Endothelial cell of umbilical vein (primary cell): ENCODE results near the gene CEP295NL. TPM values are rescaled to one million over a fixed set of nuclear protein-coding genes. Genes with fewer than 3 reads are reported as not detected.

Experiments used
- BruUV-seq: library from RNA; stranded (reverse); fragments of 400-500 nt; replicated peaks from 2 replicates; lab custom pipeline; 2021; lab: Mats Ljungman, UMichigan
- CTCF ChIA-PET: fragments of 300-600, 350-600 bp; sonication (Branson Sonifier 250); formaldehyde crosslinking; loops from one replicate; lab custom pipeline; 2021; ENCODE audit warnings: antibody characterized with exemption, inconsistent platforms; lab: Charles Lee
- POLR2A ChIA-PET: fragments of 300-600, 350-600 bp; sonication (Branson Sonifier 250); formaldehyde crosslinking; loops from one replicate; lab custom pipeline; 2021; ENCODE audit warnings: antibody characterized with exemption, inconsistent platforms; lab: Charles Lee
- DNase-seq: peaks from one replicate; pipeline ENCODE4 v3.0.0-alpha.2; 2011; ENCODE audit warnings: low read depth, low spot score
- FAIRE-seq: peaks from 2 replicates; lab custom pipeline; 2011; peaks lifted over from hg19 to GRCh38; lab: Jason Lieb, UNC
- H2AFZ ChIP-seq: 2 replicates; pipeline ENCODE4 v1.6.0; 2012; ENCODE audit warnings: low read depth, low read length, control low read depth, inconsistent platforms
- H3K27ac ChIP-seq: 2 replicates; pipeline ENCODE4 v1.5.1; 2011; ENCODE audit warnings: low read depth, mild to moderate bottlenecking, control low read depth, low read length, moderate library complexity; ENCODE audit not compliant: insufficient read depth
- H3K27me3 ChIP-seq, 2 experiments: 2 replicates each; pipeline versions ENCODE4 v1.6.0 to v1.6.1; 2011; ENCODE audit warnings: low read length in 2 of 2, mixed read lengths in 1 of 2; ENCODE audit not compliant: control insufficient read depth in 2 of 2, insufficient read depth in 2 of 2
- H3K36me3 ChIP-seq, 2 experiments: 2 replicates in 1 of 2; 3 replicates in 1 of 2; pipeline ENCODE4 v1.5.1; 2011; ENCODE audit warnings: low read length in 2 of 2, mild to moderate bottlenecking in 1 of 2, moderate library complexity in 1 of 2; ENCODE audit not compliant: control insufficient read depth in 2 of 2, insufficient read depth in 2 of 2; ENCODE audit errors: extremely low read depth in 1 of 2
- H3K4me1 ChIP-seq: 3 replicates; pipeline ENCODE4 v1.5.1; 2011; ENCODE audit warnings: mild to moderate bottlenecking, low read length; ENCODE audit not compliant: control insufficient read depth, insufficient read depth; ENCODE audit errors: extremely low read depth
- H3K4me2 ChIP-seq: 2 replicates; pipeline ENCODE4 v1.6.1; 2011; ENCODE audit warnings: low read length, control low read depth, mixed read lengths; ENCODE audit not compliant: insufficient read depth
- H3K4me3 ChIP-seq, 3 experiments: fragments of 200-600 bp in 1 of 3; sonication (generic), shearing (Covaris generic) in 1 of 3; replicated peaks in 1 of 3; 2 replicates each; pipeline ENCODE4 v1.5.1; 2011 to 2016; ENCODE audit warnings: control low read depth in 3 of 3, low read length in 3 of 3, mild to moderate bottlenecking in 2 of 3, inconsistent platforms in 1 of 3, low read depth in 1 of 3, moderate library complexity in 1 of 3; ENCODE audit not compliant: insufficient read depth in 1 of 3
- H3K79me2 ChIP-seq: 2 replicates; pipeline ENCODE4 v1.6.0; 2012; ENCODE audit warnings: low read length, inconsistent platforms; ENCODE audit not compliant: control insufficient read depth, insufficient read depth
- H3K9ac ChIP-seq: replicated peaks from 2 replicates; pipeline ENCODE3; 2011; ENCODE audit warnings: low read length, control low read depth; ENCODE audit not compliant: insufficient read depth; ENCODE audit errors: extremely low read depth
- H3K9me1 ChIP-seq: replicated peaks from 3 replicates; pipeline ENCODE4 v1.6.0; 2011; ENCODE audit warnings: mild to moderate bottlenecking, low read length; ENCODE audit not compliant: control insufficient read depth, insufficient read depth; ENCODE audit errors: extremely low read depth
- H3K9me3 ChIP-seq: replicated peaks from 2 replicates; pipeline ENCODE4 v1.5.1; 2012; ENCODE audit warnings: low read length, inconsistent platforms; ENCODE audit not compliant: control insufficient read depth, insufficient read depth
- H4K20me1 ChIP-seq: replicated peaks from 2 replicates; pipeline ENCODE3; 2011; ENCODE audit warnings: mild to moderate bottlenecking, low read length; ENCODE audit not compliant: control insufficient read depth, insufficient read depth; ENCODE audit errors: extremely low read depth
- CTCF ChIP-seq, 2 donors: IDR thresholded peaks; 1 replicate in 1 of 2; 2 replicates in 1 of 2; pipeline ENCODE4 v1.5.1; 2011; ENCODE audit warnings: low read length in 2 of 2, mild to moderate bottlenecking in 2 of 2, moderate library complexity in 2 of 2, control low read depth in 1 of 2, inconsistent platforms in 1 of 2, low read depth in 1 of 2; ENCODE audit not compliant: insufficient read depth in 1 of 2; ENCODE audit errors: extremely low read depth in 1 of 2
- EZH2 ChIP-seq: IDR thresholded peaks from 2 replicates; pipeline ENCODE4 v1.6.1; 2012; ENCODE audit warnings: borderline replicate concordance, low read depth, mild to moderate bottlenecking, moderate library complexity, low read length, inconsistent platforms; ENCODE audit not compliant: severe bottlenecking
- FOS ChIP-seq: IDR thresholded peaks from 2 replicates; pipeline ENCODE4 v1.6.1; 2011; ENCODE audit warnings: mild to moderate bottlenecking, low read length, moderate library complexity, borderline replicate concordance; ENCODE audit not compliant: insufficient read depth
- GATA2 ChIP-seq: IDR thresholded peaks from 2 replicates; pipeline ENCODE4 v1.7.0; 2011; ENCODE audit warnings: low read depth, mild to moderate bottlenecking, moderate library complexity, mixed read lengths, low read length; ENCODE audit not compliant: insufficient read length, insufficient read depth
- JUN ChIP-seq: IDR thresholded peaks from 2 replicates; pipeline ENCODE4 v1.6.1; 2011; ENCODE audit warnings: borderline replicate concordance, low read depth; ENCODE audit not compliant: insufficient read length, insufficient read depth
- MYC ChIP-seq: IDR thresholded peaks from one replicate; pipeline ENCODE4 v1.6.1; 2011; ENCODE audit warnings: mild to moderate bottlenecking, low read depth, low read length
- POLR2A ChIP-seq: IDR thresholded peaks from 2 replicates; pipeline ENCODE4 v1.6.1; 2012; ENCODE audit warnings: low read depth, mild to moderate bottlenecking, control low read depth, low read length
- POLR2AphosphoS5 ChIP-seq: IDR thresholded peaks from 2 replicates; pipeline ENCODE4 v1.6.1; 2012; ENCODE audit warnings: low read depth, mild to moderate bottlenecking, control low read depth, low read length, moderate library complexity; ENCODE audit not compliant: insufficient read depth
- dilution Hi-C: fragments of 300-500 bp; cut with MboI; formaldehyde crosslinking; loops from one replicate; pipeline ENCODE4 v1.15.0; 2019; ENCODE audit warnings: low sequenced_read_pairs; ENCODE audit not compliant: extremely low pct_ligation_motif_present
- intact Hi-C: fragments of 100-400 bp; cut with micrococcal nuclease; formaldehyde crosslinking; loops from one replicate; pipeline ENCODE4 v1.10.0; 2022
- polyA plus RNA-seq, 4 experiments: library from polyadenylated mRNA; depleted of rRNA in 3 of 4; stranded (reverse) in 3 of 4; unstranded in 1 of 4; fragments of >200 nt; gene quantifications; 2 replicates each; pipeline versions ENCODE4 v1.2.1 to v1.2.3, GENCODE V29; 2011 to 2012; ENCODE audit warnings: missing spikeins in 1 of 4
- total RNA-seq: library from RNA; stranded (reverse); gene quantifications from 2 replicates; pipeline ENCODE4 v1.2.3, GENCODE V29; 2021
- TF ChIP-seq, protein P1 (sequence below): IDR thresholded peaks from 2 replicates; pipeline ENCODE4 v1.6.1; 2011; ENCODE audit not compliant: insufficient read depth, insufficient read length

CEP295NL gene
- total and polyA plus RNA-seq, 2 donors (not counting 3 experiments of a cell fraction or from before 2014, with no cell fraction given), result 0.10 to 8.3 TPM

DNA sequence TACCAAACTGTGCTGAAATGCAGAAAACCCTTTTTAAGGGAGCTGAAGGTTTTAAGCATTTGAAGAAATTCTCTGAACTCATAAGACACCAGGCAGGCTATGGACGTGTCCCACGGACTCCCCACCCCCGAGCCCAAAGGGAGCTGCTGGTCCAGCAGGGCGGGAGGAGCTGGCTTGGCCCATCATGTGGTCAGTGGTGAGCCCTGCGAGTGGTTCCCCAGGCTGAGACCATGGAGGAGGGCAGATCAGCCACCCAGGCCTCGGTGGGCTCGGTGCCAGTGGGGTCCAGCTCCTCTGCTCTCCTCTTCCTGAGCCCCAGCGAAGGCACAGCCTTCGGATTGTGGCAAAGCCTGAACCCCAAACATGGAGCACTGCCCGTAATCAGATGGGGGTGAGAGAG lies 49.7 kb upstream of the CEP295NL start:
- Histone ChIP-seq H3K9me1 (no peaks in the 10 kb centered on the region), H3K27ac (no peak overlapping the region), H3K27me3 (no peaks in the 10 kb centered on the region), H3K36me3 (no peaks in the 10 kb centered on the region), H3K4me1 (no peaks in the 10 kb centered on the region), H2AFZ (no peak overlapping the region), H3K4me2 (no peak overlapping the region), H3K79me2 (no peaks in the 10 kb centered on the region), H3K9me3 (no peaks in the 10 kb centered on the region), H3K9ac (no peak overlapping the region), H3K4me3 (no peak overlapping the region), H4K20me1 (no peaks in the 10 kb centered on the region)
- no TSS peak for BruUV-seq
- ChIA-PET CTCF (interaction anchor here (0.9 to 3.2 kb wide), 5 partner anchors 10 to 87 kb away, joined by 3 to 12 read pairs (median 5); no protein-coding TSS in a partner anchor), POLR2A (no interaction called here)
- dilution Hi-C loops, result no loop called here
- TF ChIP-seq JUN (no peak), EZH2 (no peak), MYC (no peak), FOS (no peak), POLR2A (no peak), GATA2 (no peak), POLR2AphosphoS5 (no peak), CTCF (IDR thresholded peaks at IDR 0.05; ENCODE audit: extremely low read depth in 1 of 2, insufficient read depth in 1 of 2, low read depth in 1 of 2, low read length in 2 of 2) (no peak)
- TF ChIP-seq, protein P1, sequence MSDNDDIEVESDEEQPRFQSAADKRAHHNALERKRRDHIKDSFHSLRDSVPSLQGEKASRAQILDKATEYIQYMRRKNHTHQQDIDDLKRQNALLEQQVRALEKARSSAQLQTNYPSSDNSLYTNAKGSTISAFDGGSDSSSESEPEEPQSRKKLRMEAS, result no peak
- FAIRE-seq (no peak), DNase-seq (no peak)
- intact Hi-C loops, result no loop called here
